MV-4-11 (cell line): ENCODE measurements around the gene UPK3B.
A peak's percentile ranks its signal among the peaks of the same experiment; 100 is the strongest.
"Not testable (repeated sequence)": the region's sequence is repeated elsewhere in the genome, so short reads cannot be mapped to it uniquely, and the experiment has no call there.

Source experiments
- DNase-seq: peaks from one replicate; lab custom pipeline; 2025; lab: John Stamatoyannopoulos, UW

Gene UPK3B

DNA sequence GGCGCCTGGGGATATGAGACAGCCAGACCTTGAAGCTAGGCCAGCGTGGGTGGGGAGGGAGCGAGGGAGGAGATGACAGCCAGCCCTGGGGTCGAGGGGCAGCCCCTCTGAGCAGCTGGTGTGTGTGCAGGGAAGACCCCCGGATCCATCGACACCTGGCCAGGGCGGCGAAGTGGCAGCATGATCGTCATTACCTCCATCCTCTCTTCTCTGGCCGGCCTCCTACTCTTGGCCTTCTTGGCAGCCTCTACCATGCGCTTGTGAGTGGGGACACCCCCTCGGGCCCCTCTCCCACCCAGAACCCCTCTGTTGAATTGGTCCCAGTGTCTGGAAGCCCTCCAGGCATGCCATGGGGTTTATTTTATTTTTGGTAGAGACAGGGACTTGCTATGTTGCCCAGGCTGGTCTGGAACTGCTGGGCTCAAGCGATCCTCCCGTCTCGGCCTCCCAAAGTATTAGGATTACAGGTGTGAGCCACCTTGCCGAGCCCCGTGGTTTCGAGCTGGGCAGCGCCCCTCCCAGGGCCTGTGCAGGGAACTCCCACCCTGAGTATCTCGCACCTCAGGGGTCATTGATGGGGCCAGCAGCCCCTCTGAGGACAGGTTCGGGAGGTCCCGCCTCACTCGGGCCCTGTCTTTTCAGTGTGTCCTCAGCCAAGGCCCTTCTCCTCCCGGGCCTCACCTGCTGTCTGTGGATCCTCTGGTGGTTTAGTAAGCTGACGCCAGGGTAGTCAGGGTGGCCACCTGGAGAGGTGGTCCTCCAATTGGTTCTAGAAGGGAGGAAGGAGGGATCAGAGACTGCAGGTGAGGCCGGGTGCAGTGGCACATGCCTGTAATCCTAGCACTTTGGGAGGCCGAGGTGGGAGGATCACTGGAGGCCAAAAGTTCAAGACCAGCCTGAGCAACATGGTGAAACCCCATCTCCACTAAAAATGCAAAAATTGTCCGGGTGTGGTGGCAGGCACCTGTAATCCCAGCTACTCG lies 3.8 kb downstream of the UPK3B start:
- DNase-seq = no peak

- DNase-seq = no peak
Measured at GRCh38 chr7:76514926-76515771, 4.8 kb downstream of the UPK3B start.

- no peak for DNase-seq
Measured at GRCh38 chr7:76515999-76516443, 5.7 kb downstream of the UPK3B start.

DNA sequence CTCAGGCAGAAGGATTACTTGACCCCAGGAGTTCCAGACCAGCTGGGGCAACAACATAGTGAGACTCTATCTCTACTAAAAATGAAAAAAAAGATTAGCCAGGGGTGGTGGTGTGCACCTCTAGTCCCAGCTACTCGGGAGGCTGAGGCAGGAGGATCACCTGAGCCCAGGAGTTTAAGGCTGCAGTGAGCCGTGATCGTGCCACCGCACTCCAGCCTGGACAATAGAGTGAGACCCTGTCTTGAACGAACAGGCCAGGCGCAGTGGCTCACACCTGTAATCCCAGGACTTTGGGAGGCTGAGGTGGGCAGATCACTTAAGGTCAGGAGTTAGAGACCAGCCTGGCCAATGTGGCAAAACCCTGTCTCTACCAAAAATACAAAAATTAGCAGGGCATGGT lies 6.6 kb downstream of the UPK3B start:
- DNase-seq = not testable (repeated sequence)

DNA sequence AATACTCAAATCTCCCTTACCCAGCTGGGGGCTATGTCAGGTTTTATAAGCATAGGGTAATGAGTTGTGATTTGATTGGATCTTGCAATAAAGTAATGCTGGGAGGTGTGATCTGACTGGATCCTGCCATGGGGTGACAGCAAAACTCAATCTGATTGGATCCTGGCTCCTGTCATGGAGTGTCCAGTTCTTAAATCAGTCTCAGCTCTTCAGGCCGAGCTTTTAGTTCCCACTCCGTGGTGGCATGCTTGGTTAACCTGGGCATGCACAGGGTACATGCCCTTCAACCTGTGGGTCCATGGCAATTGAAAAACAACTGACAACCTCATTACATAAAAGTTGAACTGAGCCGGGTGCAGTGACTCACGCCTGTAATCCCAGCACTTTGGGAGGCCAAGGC lies 15.8 kb downstream of the UPK3B start:
- not testable (repeated sequence) for DNase-seq

DNA sequence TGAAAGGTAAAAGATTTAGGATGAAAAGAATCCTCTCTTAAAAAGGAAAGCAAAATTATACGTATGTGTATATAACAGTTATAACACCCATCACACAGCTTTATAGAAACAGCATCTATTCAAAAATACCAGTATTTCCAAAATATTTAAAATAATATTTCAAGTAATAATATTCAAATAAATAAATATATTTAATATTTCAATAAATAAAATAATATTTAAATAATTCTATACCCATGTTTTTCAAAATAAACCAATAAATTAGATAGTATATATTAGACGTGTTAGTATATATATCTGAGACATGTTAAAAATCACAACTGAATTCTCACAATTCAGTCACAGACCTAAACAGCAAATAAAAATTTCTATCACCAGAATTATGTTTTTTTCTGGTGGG lies 21.3 kb downstream of the UPK3B start:
- DNase-seq = not testable (repeated sequence)

DNA sequence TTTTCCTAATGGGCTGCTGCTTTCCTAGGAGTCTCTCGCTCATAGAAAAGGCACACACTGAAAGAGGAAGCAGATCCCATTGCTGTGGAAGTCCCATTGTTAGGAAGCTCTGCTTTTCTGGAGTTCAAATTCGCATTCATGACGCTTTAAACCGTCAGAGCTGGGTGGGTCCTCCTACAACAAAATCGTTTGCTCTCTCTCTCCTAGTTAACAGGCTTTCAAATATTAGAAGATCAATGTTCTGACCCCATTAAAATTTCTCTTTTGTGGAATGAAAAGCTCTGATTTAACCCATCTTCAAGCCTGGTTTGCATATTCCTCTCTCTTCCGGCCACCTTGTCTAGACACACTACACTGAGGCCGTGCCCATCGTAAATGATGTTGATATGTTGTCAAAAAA lies 32.8 kb downstream of the UPK3B start, which contains the start of gene SPDYE16:
Gene SPDYE16 (minus strand): TSS at position 101 of the 400 bp plus-strand sequence. CDS start 1,838 bp downstream, outside the sequence.
- not testable (repeated sequence) for DNase-seq

GRCh38 chr7:76549025-76549854 lies 38.9 kb downstream of the UPK3B start:
- peak; percentile 97 for DNase-seq

GRCh38 chr7:76549855-76550248 lies 39.5 kb downstream of the UPK3B start:
- not testable (repeated sequence) for DNase-seq

- DNase-seq = not testable (repeated sequence)
Measured at GRCh38 chr7:76551992-76552391, 41.6 kb downstream of the UPK3B start.

DNA sequence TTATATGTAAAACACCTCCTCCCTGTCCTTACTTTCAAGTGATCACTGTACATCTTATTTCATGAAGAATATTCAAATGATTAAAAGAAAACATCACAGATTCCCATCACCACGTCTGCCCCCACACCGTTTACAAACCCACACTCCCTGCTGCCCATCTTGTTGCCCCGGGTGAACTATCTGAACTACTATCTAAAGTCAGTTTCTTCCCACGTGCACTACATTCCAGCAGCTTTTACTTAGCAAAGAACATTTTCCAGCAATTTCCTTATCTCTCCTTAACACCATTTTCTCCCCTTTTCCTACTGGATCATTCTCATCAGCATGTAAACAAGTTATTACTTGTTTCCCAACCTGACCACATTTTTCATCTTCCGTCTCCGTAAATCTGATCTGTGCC lies 49.3 kb downstream of the UPK3B start:
- not testable (repeated sequence) for DNase-seq

DNA sequence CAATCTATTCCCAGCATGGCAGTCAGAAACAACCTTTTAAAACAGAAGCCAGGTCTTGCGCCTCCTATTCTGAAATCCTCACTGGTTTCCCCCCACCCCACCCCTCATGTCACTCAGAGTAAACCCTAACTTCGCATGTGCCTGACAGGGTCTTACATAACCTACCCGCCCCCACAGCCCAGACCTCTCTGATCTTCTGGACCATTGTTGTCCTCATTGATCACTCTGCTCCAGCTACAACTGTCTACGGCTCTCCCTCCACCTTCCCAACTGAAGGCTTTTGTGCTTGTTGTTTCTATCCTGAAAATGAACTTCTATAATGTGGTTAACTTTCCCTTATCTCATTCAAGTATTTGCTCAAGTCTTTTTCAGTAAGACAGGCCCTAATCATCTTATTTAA lies 49.8 kb downstream of the UPK3B start:
- not testable (repeated sequence) for DNase-seq

- not testable (repeated sequence) for DNase-seq
Measured at GRCh38 chr7:76561342-76561741, 51.0 kb downstream of the UPK3B start.

GRCh38 chr7:76565001-76565400 lies 54.6 kb downstream of the UPK3B start:
- DNase-seq = not testable (repeated sequence)
